Fibroblast of lung (primary cell): Measurements from ENCODE around the gene KCNIP4. TPM values are rescaled to one million over a fixed set of nuclear protein-coding genes. Genes with fewer than 3 reads are reported as not detected.

Source experiments
- DNase-seq, 2 donors: peaks; one replicate each; pipeline versions ENCODE4 v3.0.0 to v3.0.0-alpha.2; 2010; ENCODE audit warnings: low read depth in 2 of 2
- H2AFZ ChIP-seq: 2 replicates; pipeline ENCODE4 v1.5.1; 2012; ENCODE audit warnings: low read length, control low read depth, inconsistent platforms
- H3K27ac ChIP-seq: 2 replicates; pipeline ENCODE4 v1.5.1; 2011; ENCODE audit warnings: low read length, control low read depth; ENCODE audit not compliant: insufficient read depth
- H3K27me3 ChIP-seq: 2 replicates; pipeline ENCODE4 v1.5.1; 2011; ENCODE audit warnings: mild to moderate bottlenecking, low read length; ENCODE audit not compliant: control insufficient read depth, insufficient read depth
- H3K36me3 ChIP-seq: 2 replicates; pipeline ENCODE4 v1.5.1; 2011; ENCODE audit warnings: low read length; ENCODE audit not compliant: control insufficient read depth, insufficient read depth
- H3K4me1 ChIP-seq: 2 replicates; pipeline ENCODE4 v1.5.1; 2011; ENCODE audit warnings: low read length; ENCODE audit not compliant: control insufficient read depth, insufficient read depth; ENCODE audit errors: extremely low read depth
- H3K4me2 ChIP-seq: 2 replicates; pipeline ENCODE4 v1.5.1; 2011; ENCODE audit warnings: low read length, control low read depth; ENCODE audit not compliant: insufficient read depth; ENCODE audit errors: extremely low read depth
- H3K4me3 ChIP-seq, 4 experiments: fragments of 200-600 bp in 1 of 4; sonication (generic) in 1 of 4; replicated peaks in 1 of 4; 2 replicates each; pipeline ENCODE4 v1.5.1; 2011 to 2016; ENCODE audit warnings: low read length in 4 of 4, low read depth in 3 of 4, mild to moderate bottlenecking in 3 of 4, control low read depth in 2 of 4, inconsistent platforms in 1 of 4, mixed read lengths in 1 of 4; ENCODE audit not compliant: insufficient read depth in 1 of 4; ENCODE audit errors: control extremely low read depth in 1 of 4
- H3K79me2 ChIP-seq: 2 replicates; pipeline ENCODE4 v1.5.1; 2012; ENCODE audit warnings: mild to moderate bottlenecking, low read length, inconsistent platforms; ENCODE audit not compliant: control insufficient read depth, insufficient read depth
- H3K9ac ChIP-seq: 2 replicates; pipeline ENCODE4 v1.5.1; 2011; ENCODE audit warnings: mild to moderate bottlenecking, low read length, control low read depth; ENCODE audit not compliant: insufficient read depth
- H3K9me3 ChIP-seq: 2 replicates; pipeline ENCODE4 v1.5.1; 2012; ENCODE audit warnings: low read depth, low read length; ENCODE audit not compliant: control insufficient read depth, insufficient read depth
- H4K20me1 ChIP-seq: 2 replicates; pipeline ENCODE4 v1.5.1; 2011; ENCODE audit warnings: low read length; ENCODE audit not compliant: control insufficient read depth, insufficient read depth; ENCODE audit errors: extremely low read depth
- CTCF ChIP-seq, 2 donors: IDR thresholded peaks in 1 of 2; conservative IDR thresholded peaks in 1 of 2; 1 replicate in 1 of 2; 2 replicates in 1 of 2; pipeline ENCODE4 v1.5.1; 2011 to 2012; ENCODE audit warnings: low read length in 2 of 2, control low read depth in 1 of 2, inconsistent platforms in 1 of 2, low read depth in 1 of 2, mild to moderate bottlenecking in 1 of 2
- EZH2 ChIP-seq: IDR thresholded peaks from 2 replicates; pipeline ENCODE4 v1.5.1; 2012; ENCODE audit warnings: low read length, control low read depth, mild to moderate bottlenecking; ENCODE audit errors: missing control alignments
- polyA plus RNA-seq, 2 donors: library from polyadenylated mRNA; depleted of rRNA in 1 of 2; stranded (reverse) in 1 of 2; unstranded in 1 of 2; fragments of >200 nt; gene quantifications; 2 replicates each; pipeline ENCODE4 v1.2.1, GENCODE V29; 2011 to 2012; ENCODE audit warnings: missing spikeins in 1 of 2
- total RNA-seq: library from RNA; depleted of rRNA; stranded (reverse); fragments of >200 nt; gene quantifications from 2 replicates; pipeline ENCODE4 v1.2.1, GENCODE V29; 2014

KCNIP4 gene
- total and polyA plus RNA-seq, 2 donors (not counting 1 experiment from before 2014, with no cell fraction given) = not detected

- Histone ChIP-seq H3K4me3 (no peak overlapping the region), H2AFZ (no peak overlapping the region), H3K9ac (no peak overlapping the region), H4K20me1 (no peaks in the 10 kb centered on the region), H3K27ac (no peak overlapping the region), H3K9me3 (no peaks in the 10 kb centered on the region), H3K27me3 (no peaks in the 10 kb centered on the region), H3K4me2 (no peak overlapping the region), H3K4me1 (no peaks in the 10 kb centered on the region), H3K36me3 (no peaks in the 10 kb centered on the region), H3K79me2 (no peaks in the 10 kb centered on the region)
- DNase-seq = no peak
- no peak for TF ChIP-seq EZH2
- no peak for TF ChIP-seq CTCF (conservative IDR thresholded peaks at IDR 0.05 in 1 of 2, IDR thresholded peaks at IDR 0.05 in 1 of 2; ENCODE audit: low read depth in 1 of 2, low read length in 2 of 2)
Measured at GRCh38 chr4:21077967-21078366, 870.6 kb downstream of the KCNIP4 start.

- no peak for DNase-seq
- Histone ChIP-seq H2AFZ (no peak overlapping the region), H3K9ac (no peak overlapping the region), H3K4me2 (no peak overlapping the region), H3K4me1 (no peaks in the 10 kb centered on the region), H3K79me2 (no peaks in the 10 kb centered on the region), H3K27ac (no peak overlapping the region), H3K4me3 (no peak overlapping the region), H4K20me1 (no peaks in the 10 kb centered on the region), H3K9me3 (no peaks in the 10 kb centered on the region), H3K27me3 (no peaks in the 10 kb centered on the region), H3K36me3 (no peaks in the 10 kb centered on the region)
- TF ChIP-seq CTCF (conservative IDR thresholded peaks at IDR 0.05 in 1 of 2, IDR thresholded peaks at IDR 0.05 in 1 of 2; ENCODE audit: low read depth in 1 of 2, low read length in 2 of 2) = no peak
- no peak for TF ChIP-seq EZH2
Measured at GRCh38 chr4:21067351-21067750, 881.2 kb downstream of the KCNIP4 start.

- no peaks in the 10 kb centered on the region for H3K79me2 ChIP-seq
- no peaks in the 10 kb centered on the region for H4K20me1 ChIP-seq
- H3K4me1 ChIP-seq = no peaks in the 10 kb centered on the region
- no peak overlapping the region for H3K4me2 ChIP-seq
- no peak overlapping the region for H3K27ac ChIP-seq
- H3K9ac ChIP-seq = no peak overlapping the region
- H3K4me3 ChIP-seq = no peak overlapping the region
- H3K9me3 ChIP-seq = no peaks in the 10 kb centered on the region
- TF ChIP-seq EZH2 = no peak
- no peak for TF ChIP-seq CTCF (conservative IDR thresholded peaks at IDR 0.05 in 1 of 2, IDR thresholded peaks at IDR 0.05 in 1 of 2; ENCODE audit: low read depth in 1 of 2, low read length in 2 of 2)
- no peak overlapping the region for H2AFZ ChIP-seq
- DNase-seq = no peak
- no peaks in the 10 kb centered on the region for H3K27me3 ChIP-seq
- no peaks in the 10 kb centered on the region for H3K36me3 ChIP-seq
Measured at GRCh38 chr4:21061902-21062301, 886.7 kb downstream of the KCNIP4 start.
